C1 segment of cervical spinal cord (tissue), 14 donors: Measurements from ENCODE around the gene ADAMTS2.

Experiments
- DNase-seq, 14 donors: peaks; one replicate each; lab custom pipeline; 2025; lab: John Stamatoyannopoulos, UW

ADAMTS2 gene

DNA sequence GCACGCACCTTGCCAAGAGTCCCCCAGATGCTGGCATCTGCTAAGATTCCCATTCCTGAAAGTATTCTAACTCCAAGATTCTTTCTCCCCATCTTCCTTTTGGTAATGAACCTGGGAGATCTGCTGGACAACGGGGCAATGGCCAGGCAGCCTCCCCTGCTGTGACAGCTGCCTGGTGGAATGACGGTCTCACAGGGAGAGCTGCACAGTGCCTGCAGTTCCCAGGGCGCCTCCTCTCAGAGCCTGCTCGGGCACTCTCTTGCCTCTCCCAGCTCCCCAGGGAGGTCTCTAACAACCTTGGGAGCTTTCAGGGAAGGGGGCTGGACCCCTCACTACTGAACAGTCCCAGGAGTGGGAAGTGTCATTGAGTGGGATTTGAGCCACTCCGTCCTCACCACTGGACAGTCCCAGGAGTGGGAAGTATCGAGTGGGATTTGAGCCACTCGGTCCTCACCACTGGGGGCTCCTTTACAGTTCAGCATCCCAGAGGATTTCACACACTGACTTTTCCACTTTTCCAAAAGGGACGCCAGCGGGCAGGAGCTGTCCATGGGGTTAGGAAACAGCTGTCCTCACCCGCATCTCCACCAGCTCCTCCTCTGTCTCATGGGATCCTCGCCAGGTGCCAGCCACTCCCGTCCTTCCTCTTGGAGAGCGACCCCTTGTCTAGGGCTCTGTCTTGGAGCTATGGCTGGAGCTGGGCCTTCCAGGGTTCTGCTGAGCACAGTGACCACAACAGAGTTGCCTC lies 65.7 kb downstream of the ADAMTS2 start:
- DNase-seq = no peak

DNA sequence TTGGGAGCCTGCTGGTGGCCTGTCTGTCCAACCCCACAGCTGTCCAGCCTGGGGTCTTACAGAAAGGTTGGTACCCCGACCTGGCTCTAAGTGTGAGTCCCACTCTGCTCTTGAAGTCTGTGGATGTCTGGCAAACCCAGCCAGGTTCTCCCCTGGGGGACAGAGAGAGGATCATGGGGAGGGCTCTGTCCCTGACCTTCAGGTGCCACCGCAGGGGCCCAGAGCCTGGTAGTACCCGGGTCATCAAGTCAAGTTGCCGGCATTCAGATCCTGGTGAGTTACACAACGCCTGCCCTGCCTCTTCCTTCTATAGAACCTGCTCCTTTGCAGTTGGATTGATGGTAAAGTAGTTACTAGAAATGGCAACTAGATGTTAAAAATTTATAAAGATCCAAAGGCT lies 66.7 kb downstream of the ADAMTS2 start:
- no peak for DNase-seq

DNA sequence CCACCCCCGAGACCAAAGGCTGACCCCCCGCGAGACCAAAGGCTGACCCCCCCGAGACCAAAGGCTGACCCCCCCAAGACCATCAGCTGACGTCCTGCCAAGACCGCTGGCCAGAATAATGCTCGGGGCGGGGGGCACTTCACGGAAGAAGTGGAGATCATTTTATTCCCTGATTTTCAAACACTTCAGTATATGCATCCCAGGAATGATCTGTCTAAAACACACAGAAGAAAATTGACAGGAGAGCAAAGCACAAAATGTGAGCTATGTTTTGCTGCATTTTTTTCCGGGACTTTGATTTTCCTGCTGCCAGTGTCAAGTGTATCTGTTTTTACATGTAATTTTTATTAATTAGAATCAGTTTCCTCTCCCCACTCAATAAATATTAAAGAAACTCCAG lies 67.1 kb downstream of the ADAMTS2 start:
- DNase-seq = no peak

DNA sequence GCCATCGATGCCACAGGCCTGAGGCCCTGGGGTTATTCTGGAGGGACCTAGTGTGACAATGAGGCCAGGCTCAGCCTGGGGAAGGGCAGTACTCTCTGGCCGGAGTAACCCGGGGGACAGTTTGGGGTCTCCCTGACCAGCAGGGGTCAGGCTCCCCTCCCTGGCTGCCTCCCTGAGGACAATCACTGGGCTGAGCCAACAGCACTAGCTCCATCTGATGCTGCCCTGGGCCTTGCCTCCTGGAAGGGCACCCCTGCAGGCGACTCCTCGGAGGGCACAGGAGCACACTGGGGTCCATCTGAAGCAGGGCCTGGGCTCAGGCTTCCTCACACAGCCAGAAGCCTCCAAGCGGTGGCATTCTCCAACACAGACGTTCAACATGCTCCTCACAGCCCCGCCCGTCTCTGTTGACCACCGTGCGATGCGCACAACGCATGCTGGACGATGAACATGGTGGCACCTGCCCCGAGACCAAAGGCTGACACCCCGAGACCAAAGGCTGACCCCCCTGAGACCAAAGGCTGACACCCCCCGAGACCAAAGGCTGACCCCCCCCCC lies 68.3 kb downstream of the ADAMTS2 start:
- no peak for DNase-seq

DNA sequence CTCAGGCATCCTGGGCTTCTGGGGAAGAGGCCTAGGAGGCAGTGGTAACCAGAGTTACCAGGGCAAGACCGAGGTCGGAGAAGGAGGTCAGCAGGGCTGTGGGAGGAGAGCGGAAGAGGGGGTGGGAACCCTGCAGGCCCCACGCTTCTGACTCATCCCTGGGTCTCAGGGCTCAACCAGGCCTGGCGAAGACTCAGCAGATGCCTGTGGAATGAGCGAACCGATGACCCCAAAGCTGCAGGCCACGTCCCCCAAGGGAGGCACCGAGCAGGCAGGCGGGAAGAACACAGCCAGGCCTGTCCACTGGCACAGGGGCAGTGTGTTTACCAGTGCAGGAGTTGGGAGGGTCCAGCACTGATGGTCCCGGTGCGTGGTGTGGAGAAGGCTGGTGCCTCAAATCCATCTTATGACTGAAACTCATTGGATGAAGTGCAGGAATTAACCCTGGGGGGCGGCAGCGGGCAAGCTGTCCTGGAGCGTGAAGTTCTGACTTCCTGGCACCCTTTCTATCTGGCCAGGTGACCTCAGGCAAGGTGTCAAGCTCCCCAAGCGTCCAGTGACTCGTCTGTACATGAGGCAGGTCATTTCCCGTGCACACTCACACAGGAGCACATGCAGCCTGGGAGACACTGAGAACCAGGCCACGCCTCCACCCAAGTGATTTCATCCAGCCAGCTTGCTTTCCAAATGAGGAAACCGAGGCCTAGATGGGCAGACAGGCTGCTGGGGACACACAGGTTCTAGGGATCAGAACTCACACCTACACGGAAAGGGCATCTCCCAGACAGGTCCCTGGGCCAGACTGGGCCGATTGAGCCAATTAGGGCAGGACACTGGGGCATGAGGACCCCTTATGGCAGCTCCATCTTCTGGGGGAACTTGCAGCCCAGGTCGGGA lies 69.1 kb downstream of the ADAMTS2 start:
- no peak for DNase-seq

DNA sequence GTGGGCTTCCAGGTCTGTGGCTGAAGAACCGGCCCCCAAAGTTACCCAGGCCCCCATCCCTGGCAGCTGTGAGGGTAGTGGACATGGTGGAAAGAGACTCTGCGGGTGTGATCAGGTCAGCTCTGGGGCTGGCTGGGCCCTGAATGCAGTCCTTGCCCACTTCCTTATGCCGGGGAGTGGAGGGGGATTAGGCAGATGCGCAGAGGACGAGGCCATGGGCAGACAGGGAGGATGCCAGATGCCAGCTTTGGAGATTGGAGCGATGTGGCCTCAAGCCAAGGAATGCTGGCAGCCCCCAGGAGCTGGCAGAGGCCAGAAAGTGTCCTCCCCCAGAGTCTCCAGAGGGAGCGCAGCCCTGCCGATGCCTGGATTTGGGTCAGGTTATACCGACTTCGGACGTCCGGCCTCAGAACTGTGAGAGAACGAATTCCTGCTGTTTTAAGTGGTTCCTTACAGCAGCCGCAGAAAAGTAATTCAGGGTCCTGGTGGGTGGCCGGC lies 69.8 kb downstream of the ADAMTS2 start:
- no peak for DNase-seq

DNA sequence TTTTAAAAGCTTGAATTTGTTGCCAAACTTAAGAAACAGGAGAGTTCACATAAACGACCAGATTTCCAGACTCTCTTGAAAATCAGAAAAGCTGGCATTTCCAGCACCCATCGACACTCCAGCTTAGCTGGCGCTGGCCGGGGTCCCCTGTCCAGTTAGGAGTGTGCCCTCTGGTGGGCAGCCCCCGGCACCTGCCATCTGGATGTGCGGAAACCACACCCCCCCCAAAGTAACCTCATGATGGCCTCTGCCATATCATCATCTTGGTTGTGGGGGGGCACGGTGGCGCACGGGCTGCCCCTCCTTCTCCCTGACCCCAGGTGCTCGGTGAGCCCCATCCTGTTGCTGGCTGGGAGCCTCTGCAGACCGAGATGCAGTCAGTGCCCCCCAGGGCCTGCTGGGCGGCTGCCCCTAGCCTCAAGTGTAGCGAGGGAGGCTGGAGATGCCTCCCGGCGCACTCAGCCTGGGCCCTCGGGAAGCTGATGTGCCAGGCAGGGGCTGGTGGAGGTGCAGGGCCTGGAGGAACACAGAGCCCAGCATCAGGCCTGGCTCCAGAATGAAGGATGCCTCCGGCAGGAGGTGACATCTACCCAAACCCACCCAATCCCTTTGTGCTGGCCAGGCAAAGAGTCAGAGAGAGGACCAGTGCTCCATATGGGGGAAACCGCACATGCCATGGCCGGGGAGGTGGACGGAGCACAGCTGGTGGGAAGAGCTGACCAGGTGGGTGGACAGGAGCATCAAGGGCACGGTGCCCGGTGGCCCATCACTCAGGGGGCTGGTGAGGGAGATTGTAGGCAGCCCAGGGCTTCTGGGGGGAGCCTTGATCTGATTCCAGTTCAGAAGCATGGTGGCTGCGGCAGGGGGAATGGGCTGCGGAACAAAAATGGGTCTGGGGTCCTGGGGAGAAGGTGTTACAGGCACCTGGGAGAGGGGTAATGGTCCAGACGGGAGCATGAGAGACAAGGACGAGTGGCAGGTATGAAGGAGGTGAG lies 70.6 kb downstream of the ADAMTS2 start:
- DNase-seq = no peak

DNA sequence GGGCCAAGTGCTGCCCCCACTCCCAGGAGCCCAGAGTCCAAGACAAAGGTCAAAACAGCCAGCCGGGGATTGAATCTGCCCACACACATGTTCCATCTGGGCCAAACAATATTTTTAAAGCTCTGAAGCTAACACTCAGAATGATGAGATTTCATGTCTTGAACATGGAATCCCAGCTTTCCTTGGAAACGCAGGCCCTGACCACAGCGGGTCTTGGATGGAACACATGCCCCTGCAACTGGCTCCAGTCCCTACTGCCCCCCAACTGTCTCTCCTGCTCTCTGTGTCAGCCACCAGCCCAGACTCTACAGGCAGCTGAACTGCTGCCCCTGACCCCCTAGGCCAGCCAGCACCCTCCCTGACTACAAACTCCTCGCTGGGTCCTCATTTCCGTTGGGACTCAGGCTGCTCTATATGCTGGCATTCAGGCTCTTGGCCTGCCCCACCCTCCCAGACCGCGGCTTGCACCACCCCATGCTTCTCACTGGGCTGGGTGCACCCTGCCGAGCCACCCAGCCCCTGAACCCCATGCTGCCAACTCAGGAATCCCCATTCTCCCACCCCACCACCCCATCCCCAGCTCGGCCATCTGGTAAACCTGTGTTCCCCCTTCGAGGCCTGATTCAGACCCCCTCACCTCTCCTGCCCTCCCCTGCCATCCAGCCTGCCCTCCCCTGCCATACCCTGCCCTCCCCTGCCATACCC lies 71.7 kb downstream of the ADAMTS2 start:
- DNase-seq = no peak

DNA sequence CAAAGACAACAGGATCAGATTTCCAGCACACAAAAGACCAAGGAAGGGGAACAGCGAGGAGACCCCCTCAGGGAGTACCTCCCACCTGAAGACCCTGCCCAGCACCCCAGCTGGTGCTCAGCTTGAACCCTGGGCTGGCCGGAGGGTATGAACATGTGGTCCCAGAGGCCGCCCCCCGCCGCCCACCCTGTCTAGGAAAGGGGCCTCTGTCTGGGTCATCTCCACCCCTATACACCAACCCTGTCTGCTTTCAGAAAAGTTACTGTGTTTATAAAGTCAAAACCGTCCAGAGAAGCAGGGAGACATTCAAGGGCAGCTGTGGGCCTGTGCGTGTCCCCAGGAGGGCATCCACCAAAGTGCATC lies 72.2 kb downstream of the ADAMTS2 start:
- DNase-seq = no peak

DNA sequence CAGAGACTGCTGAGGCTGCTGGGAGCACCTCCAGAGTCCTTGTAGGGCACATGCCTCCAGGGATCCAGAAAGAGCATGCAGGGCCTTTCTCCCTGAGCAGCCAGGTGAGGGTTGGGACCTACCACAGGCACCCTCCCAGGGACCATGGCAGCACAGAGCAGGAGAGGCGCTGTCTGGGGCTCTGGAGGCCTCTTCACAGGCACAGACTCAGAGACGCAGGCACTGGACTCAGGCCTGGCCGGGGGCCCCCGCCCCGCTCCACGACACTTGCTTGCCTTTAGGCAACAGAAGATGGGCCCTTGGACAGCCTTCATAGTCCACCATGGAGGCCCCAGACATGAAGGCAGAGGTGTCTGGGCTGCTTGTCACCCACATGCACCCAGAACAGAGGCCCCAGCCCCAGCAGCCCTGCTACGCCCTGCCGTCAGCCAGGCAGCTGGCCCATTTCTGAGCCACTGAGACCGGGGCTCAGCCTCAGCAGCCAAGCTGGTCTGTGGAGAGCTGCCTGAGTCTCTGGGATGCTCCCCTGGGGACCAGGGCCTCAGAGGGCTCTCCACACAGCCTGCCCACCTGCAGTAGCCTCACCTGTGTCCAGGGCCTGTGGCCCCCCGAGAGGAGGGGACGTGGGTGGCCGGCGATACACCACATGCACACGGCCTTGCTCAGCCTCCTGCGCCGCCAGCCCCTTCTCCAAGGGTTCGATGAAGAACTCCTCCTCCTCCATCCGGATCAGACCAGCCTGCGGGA lies 72.8 kb downstream of the ADAMTS2 start:
- no peak for DNase-seq

DNA sequence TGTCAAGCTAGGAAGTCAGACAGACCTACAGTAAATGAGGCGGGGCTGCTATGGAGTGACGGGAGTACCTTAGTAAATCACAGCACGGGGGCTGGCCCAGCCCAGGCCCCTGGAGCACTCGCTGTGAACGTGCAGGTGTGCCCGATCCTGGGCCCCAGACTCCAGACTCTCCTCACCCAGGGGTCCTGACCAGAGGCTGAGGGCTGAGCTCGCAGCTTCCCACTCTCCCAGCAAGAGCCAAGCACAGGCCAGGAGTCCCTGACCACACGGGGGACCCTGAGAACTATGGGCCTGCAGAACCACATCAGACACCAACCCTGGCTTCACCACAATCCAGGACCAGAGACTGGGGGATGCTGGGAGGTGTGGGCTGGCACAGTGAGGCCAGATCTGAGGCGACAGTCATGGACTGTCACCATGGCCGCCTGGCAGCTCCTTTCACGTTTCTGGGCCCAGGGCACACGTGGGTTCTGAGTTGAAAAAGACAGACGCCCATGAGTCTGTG lies 73.4 kb downstream of the ADAMTS2 start:
- DNase-seq = no peak

DNA sequence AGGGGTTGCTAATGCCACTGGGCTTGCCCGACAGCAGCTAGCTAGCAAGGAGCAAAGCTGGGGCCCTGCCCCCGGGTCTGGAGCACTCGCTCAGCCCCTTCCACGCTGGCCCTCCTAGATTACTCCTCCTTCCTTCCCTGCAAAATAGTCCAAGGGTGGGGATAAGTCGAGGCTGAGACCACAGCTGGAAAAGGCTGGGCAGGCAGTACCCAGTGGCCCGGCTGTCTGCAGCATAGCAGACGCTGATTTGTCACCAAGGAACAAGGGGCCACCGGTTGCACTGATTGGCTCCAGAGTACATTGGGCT lies 73.9 kb downstream of the ADAMTS2 start:
- no peak for DNase-seq

DNA sequence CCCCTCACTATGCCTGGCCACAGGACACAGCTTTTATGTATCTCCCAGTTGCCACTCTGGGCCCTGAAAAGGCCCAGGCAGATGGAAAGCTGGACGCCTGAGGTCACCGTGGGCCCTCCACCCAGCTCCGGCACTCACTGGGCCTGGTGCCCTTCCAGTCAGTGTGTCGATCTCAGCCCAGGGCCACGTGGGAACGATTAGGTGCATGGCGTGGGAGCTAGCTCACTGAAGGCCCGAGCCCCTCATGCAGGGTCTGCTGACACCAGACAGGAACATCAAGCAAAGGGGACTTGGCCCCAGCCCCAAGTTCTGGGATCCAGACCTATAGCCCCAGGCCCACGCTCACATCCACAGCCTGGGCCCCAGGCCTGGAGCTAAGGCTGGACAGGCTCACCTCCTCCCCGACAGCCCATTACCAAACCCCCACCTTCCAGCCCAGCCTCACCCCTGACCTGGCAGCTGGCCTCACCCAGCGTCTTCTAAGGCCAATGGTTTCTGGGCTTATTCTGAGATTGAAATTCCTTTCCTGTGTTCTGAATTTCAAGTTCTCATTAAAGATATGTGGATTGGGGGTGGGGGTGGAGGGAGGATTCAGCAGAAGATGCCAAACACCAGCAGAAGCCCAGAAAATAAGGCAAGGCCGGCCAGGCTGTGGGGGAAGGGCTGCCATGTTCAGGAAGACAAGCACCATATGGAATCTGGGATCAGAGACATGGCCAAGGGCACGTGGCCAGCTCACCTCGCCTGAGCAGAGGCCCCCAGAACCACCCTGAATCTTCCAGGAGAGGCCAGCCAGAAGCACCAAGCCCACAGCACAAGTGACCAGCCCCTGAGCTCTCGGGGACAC lies 74.5 kb downstream of the ADAMTS2 start:
- no peak for DNase-seq

DNA sequence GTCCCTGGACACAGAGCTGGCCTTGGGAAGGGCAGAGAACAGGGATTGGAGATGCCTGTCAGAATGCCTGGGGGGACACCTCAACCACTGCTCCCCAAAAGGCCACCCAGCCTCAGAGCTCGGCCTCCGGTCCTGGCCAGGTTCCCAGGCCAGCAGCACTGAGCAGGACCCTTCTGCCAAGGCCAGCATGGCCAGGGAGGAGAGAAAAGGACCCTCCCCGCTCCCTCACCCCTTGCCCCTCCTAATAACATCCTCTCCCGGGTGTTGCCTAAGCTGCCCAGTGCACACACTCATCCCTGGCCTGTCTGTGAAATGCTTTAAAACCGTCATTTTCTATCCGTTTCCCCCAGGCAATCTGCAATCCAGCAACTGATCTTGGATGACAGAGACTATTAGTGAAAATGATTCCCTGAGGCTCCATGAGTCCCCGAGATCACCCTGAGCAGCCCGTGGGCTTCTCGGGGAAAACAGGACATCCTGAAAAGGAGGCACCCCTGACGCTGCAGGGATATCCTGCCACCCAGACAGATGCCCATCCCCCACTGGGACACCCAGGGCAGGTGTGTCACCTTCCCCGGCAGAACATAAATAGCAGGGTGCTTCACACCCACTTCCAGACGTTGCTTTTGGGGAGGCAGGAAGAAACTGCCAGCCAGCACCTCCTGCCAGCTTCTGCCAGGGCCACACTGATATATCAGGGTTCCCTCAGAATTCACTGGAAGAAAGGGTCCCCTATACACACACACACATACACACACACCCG lies 75.3 kb downstream of the ADAMTS2 start:
- DNase-seq = no peak

DNA sequence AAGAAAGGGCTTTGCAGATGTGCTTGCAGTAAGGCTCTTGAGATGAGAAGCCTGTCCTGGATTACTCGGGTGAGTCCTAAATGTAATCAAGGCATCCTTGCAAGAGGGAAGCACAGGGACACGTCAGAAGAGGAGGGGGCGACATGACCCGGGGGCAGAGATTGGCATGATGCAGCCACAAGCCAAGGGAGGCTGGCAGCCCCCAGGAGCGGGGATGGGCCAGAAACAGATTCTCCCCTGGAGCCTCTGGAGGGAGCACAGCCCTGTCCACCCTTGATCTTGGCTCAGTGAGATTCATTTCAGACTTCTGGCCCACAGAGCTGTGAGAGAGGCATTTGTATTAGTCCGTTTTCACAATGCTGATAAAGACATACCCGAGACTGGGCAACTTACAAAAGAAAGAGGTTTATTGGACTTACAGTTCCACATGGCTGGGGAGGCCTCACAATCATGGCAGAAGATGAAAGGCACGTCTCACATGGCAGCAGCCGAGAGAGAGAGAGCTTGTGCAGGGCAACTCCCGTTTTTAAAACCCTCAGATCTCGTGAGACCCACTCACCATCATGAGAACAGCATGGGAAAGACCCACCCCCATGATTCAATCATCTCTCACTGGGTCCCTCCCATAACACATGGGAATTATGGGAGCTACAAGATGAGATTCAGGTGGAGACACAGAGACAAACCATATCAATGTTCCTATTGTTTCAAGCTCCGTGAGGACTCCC lies 76.1 kb downstream of the ADAMTS2 start:
- no peak for DNase-seq

DNA sequence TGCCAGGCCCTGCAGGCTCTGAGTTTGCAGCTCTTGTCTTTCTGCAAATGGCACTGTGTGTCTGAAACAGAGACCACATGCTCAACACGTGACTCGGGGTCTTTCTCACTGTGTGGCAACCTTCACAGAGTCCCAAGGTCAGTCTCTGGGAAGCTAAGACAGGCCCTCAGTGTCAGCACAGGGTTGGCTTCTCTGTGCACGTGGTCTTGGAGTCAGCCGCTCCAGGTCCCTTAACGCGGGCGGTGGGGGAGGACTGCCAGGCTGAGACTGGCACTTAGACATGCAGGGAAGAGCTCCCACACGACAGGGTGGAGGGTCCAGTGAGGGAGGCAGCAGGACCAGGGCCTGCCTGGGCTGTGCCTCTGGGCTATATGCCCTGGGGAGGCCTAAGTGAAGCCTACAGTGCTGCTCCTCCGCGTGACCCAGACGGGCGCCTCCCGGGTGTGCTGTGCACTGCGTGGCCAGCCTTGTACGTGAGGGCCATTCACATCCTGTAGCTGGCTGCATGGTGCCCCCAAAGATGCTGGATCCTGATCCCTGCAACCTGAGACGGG lies 76.8 kb downstream of the ADAMTS2 start:
- DNase-seq = no peak

DNA sequence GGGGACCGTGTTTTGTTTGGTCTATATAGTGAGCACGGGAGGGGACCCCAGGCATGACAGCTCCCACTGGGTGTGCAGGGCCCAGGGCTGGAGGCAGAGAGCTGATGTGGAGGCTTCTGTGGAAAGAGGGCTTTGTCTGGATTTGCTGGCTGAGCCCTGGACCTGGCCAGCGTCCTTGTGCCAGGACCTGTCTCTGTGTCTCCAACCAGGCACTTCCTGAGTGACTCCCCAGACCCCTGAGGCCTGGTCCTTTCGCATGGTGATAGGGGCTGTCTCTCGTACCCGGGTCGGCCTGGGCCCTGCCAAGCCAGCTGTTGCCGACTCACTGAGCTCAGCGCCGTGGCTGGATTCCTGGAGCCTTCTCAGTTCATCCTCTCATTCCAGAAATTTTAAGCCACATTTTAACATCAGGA lies 77.6 kb downstream of the ADAMTS2 start:
- DNase-seq = no peak
